Astrocyte of the cerebellum (primary cell): ENCODE data around the gene ACCS.

ENCODE experiments used
- DNase-seq: peaks from one replicate; pipeline ENCODE4 v3.0.0-alpha.2; 2011; ENCODE audit warnings: low read depth
- H3K4me3 ChIP-seq: 2 replicates; pipeline ENCODE4 v1.5.1; 2011; ENCODE audit warnings: mild to moderate bottlenecking, low read depth, low read length, moderate library complexity
- in situ Hi-C: cut with HindIII; loops from 2 replicates; pipeline ENCODE4 v1.10.0; 2017; ENCODE audit warnings: low sequenced_read_pairs
- TF ChIP-seq, protein P1 (sequence below): IDR thresholded peaks from 2 replicates; pipeline ENCODE4 v1.5.1; 2012; ENCODE audit warnings: low read length, low read depth, moderate library complexity, mild to moderate bottlenecking; ENCODE audit errors: missing control alignments

Gene ACCS, protein sequence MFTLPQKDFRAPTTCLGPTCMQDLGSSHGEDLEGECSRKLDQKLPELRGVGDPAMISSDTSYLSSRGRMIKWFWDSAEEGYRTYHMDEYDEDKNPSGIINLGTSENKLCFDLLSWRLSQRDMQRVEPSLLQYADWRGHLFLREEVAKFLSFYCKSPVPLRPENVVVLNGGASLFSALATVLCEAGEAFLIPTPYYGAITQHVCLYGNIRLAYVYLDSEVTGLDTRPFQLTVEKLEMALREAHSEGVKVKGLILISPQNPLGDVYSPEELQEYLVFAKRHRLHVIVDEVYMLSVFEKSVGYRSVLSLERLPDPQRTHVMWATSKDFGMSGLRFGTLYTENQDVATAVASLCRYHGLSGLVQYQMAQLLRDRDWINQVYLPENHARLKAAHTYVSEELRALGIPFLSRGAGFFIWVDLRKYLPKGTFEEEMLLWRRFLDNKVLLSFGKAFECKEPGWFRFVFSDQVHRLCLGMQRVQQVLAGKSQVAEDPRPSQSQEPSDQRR

DNA sequence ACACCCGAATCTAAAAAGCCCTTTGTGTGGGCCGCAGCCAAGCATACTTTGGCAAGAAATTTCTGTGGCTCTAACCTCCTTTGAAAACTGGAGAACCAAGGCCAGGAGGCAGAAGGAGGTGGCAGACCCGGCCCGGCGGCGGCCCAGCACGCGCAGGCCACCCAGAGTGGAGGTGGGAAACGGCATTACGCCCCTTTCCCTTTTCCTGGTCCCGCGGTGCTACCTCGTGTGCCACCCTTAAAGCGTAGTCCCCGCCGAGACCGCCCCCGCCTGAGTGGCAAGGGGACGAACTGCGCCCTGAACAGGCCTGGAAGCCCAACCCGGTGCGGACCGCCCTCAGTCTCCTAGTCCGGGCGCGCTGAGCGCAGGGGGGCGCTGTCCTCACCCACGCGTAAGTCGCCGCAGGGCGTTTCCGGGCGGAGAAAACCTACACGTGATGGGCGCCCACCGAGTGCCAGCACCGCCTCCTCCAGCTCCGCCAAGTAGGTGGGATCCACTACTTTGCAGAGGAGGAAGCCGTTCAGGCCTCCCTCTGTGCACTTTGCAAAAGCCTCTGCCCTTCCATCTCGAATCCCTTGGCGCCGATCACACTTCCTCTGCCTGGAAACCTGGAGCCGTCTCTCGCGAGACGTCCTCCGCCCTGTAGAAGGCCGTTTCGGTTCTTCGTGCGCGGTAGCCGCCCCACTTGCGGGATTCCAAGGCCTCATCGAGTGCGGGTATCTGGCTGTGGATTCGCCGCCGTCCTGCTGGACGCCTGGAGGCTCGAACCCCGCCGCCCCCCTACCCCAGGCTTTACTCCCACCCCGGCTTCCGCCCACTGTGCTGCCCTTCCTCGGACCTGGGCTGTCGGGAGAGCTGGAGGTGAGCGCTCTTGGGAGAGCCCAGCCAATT is at the start of gene ACCS:
ACCS (plus strand) TSS at position 430 of the 891 bp plus-strand sequence. CDS start 1,358 bp downstream, outside the sequence.
- in situ Hi-C loops = no loop called here
- H3K4me3 ChIP-seq = peak within 1 kb of the TSS; percentile 50
- TF ChIP-seq, protein P1, sequence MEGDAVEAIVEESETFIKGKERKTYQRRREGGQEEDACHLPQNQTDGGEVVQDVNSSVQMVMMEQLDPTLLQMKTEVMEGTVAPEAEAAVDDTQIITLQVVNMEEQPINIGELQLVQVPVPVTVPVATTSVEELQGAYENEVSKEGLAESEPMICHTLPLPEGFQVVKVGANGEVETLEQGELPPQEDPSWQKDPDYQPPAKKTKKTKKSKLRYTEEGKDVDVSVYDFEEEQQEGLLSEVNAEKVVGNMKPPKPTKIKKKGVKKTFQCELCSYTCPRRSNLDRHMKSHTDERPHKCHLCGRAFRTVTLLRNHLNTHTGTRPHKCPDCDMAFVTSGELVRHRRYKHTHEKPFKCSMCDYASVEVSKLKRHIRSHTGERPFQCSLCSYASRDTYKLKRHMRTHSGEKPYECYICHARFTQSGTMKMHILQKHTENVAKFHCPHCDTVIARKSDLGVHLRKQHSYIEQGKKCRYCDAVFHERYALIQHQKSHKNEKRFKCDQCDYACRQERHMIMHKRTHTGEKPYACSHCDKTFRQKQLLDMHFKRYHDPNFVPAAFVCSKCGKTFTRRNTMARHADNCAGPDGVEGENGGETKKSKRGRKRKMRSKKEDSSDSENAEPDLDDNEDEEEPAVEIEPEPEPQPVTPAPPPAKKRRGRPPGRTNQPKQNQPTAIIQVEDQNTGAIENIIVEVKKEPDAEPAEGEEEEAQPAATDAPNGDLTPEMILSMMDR = peak; percentile 55
- peak; percentile 67 for DNase-seq

DNA sequence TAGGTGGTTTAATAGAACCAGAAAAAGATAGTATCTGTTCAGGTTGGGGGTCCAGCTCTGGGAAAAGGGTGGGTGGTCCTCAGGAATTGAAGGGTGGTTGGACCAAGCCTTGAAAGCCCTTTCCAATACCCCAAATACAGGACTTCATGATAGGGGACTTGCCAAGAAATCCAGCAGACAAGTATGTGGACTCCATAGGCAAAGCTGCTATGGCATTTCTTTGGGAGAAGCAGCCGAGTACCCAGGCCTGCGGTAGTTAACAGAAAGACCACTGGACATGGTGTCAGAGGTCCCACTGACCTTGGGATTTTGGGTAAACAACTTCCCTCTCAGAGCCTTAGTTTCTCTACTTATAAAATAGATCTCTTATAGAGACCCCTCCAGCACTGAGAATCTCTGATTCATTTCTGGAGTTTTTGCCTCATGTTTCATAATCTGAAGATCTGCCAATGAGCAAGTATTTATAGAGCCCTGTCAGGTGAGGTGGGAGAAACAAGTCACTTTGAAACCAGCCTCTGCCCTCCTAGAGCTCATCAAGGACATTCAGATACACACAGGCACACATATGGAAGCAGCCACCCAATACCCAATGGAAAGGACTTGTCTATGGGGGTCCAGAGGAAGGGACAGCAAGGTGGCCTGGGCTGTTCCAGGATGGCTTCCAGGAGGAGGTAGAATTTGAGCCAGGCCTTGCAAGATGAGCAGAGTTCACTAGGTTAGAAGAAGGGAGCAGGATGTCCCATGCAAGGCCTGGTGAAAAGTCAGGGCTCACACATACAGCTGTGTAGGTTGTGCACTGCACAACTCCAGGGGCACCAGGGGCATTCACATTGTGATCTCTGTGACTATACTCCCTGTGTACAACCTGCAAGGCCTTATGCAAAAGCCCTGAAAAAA is 49.3 kb upstream of the ACCS start:
- TF ChIP-seq, protein P1 = no peak
- no peak for DNase-seq
- no peak overlapping the region for H3K4me3 ChIP-seq
- in situ Hi-C loops = no loop called here

DNA sequence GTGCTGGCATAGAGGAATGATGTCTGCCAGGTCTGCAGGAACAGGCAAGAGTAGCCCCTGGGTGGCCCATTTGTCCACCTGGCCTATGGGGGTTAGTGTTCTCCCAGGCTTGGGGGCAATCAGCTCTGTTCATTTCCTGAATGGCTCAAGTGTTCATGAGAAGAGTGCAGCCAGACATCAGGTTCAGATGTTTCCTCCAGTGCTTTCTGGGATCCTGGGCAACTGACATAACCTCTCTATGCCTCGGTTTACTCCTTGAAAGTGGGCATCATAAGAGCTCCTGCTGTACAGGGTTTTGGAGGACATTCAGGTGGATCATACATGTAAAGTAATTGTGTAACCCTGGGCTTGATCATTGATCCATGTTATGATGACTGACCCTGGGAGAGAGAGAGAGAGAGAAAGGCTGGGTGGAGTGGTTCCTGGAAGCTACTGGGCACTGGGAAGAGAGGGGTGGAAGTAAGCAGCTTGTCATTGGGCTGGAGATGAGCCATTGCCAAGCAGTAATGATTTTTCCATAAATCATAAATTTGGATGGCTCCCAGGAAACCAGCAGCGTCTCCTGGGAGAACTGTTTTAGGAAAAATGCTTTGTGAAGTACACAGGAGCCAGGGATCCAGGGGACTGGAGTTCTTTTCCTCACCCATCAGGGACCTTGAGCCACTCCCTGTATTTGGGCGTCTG is 48.5 kb upstream of the ACCS start:
- H3K4me3 ChIP-seq = no peak overlapping the region
- TF ChIP-seq, protein P1 = no peak
- in situ Hi-C loops = no loop called here
- no peak for DNase-seq

DNA sequence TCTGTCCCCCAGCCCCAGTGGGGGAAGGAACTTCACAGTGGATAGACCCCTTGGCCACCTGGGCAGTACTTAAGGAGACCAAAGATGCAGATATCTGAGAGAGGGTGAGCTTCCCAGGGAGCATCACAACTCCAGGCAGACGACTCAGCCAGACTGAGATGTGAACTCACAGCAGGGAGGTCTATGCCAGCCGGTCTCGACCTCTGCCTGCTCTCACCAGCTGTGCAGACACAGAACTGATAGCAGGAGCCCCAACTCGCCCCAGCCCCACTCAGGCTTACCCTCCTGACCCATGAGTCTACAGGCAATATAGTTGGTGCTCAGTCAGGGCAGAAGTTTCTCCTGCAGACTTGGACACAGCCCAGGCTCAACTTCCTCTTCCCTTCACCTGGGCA is 47.9 kb upstream of the ACCS start:
- no peak overlapping the region for H3K4me3 ChIP-seq
- in situ Hi-C loops = no loop called here

DNA sequence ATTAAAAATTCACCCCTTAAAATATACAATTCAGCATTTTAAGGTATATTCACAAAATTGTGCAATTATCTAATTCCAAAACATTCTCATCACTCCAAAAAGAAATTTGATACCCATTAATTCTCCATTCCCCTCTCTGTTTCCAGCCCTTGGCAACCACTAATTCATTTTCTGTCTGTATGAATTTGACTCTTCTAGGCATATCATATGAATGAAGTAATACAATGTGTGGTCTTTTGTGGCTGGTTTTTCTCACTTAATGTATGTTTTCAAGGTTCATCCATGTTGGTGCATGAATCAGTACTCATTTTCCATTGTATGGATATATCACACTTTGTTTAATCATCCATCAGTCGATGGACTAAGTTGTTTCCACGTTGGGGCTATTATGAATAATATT is 47.2 kb upstream of the ACCS start:
- in situ Hi-C loops = no loop called here

More for the DNA sequence above, 47.9 kb upstream of the ACCS start:
- TF ChIP-seq, protein P1 = no peak
- no peak for DNase-seq

More for the DNA sequence above, 47.2 kb upstream of the ACCS start:
- no peak for DNase-seq
- TF ChIP-seq, protein P1 = no peak
- no peak overlapping the region for H3K4me3 ChIP-seq
